ENCODE measurements around the gene SPACA4.

- no peak for TF ChIP-seq ZNF274 (IDR thresholded peaks at IDR 0.05; ENCODE audit: low read depth, low read length)
- TF ChIP-seq YY1 (IDR thresholded peaks at IDR 0.05; ENCODE audit: insufficient read depth, insufficient read length) = no peak
- TF ChIP-seq SUZ12 (IDR thresholded peaks at IDR 0.05; ENCODE audit: extremely low read depth, insufficient read depth, insufficient read length) = no peak
These were observed 31.0 kb downstream of the SPACA4 start for GRCh38 chr19:48637449-48637947.

Data from NT2/D1 (cell line).